H1 (cell line): ENCODE measurements around the gene OR56A5. TPM values are rescaled to one million over a fixed set of nuclear protein-coding genes. Genes with fewer than 3 reads are reported as not detected.

Experiments used
- ATF3 ChIP-seq: IDR thresholded peaks from 2 replicates; pipeline ENCODE4 v1.6.1; 2011; ENCODE audit warnings: low read depth, mild to moderate bottlenecking, low read length; ENCODE audit not compliant: insufficient read depth
- CHD1 ChIP-seq: IDR thresholded peaks from 2 replicates; pipeline ENCODE4 v1.6.1; 2012; ENCODE audit warnings: low read depth, low read length, improper control_type of control experiment
- CHD7 ChIP-seq: fragments of 300-600 bp; sonication (generic); IDR thresholded peaks from 2 replicates; pipeline ENCODE4 v1.7.1; 2012; ENCODE audit warnings: low read length, moderate library complexity, mild to moderate bottlenecking, inconsistent platforms; ENCODE audit not compliant: insufficient replicate concordance
- GTF2F1 ChIP-seq: IDR thresholded peaks from 2 replicates; pipeline ENCODE4 v1.6.1; 2012; ENCODE audit warnings: low read depth, low read length, improper control_type of control experiment, borderline replicate concordance
- JUN ChIP-seq: IDR thresholded peaks from 2 replicates; pipeline ENCODE4 v1.6.1; 2011; ENCODE audit warnings: low read depth, mild to moderate bottlenecking, improper control_type of control experiment, low read length
- SAP30 ChIP-seq: fragments of 300-600 bp; sonication (generic); IDR thresholded peaks from 2 replicates; pipeline ENCODE4 v1.7.1; 2012; ENCODE audit warnings: low read length, moderate library complexity, mild to moderate bottlenecking, inconsistent platforms; ENCODE audit not compliant: insufficient read depth, insufficient replicate concordance
- TEAD4 ChIP-seq: IDR thresholded peaks from 2 replicates; pipeline ENCODE4 v1.6.1; 2012; ENCODE audit warnings: low read depth, low read length, inconsistent platforms, mixed read lengths
- polyA plus RNA-seq, 7 experiments: library from polyadenylated mRNA; depleted of rRNA in 3 of 7; stranded (reverse) in 5 of 7; unstranded in 2 of 7; fragments of >200 nt in 5 of 7; fragments of 200-250 nt in 2 of 7; gene quantifications; 1 replicate in 5 of 7; 2 replicates in 1 of 7; 4 replicates in 1 of 7; pipeline versions ENCODE4 v1.2.1 to v1.2.3, GENCODE V29; 2011 to 2013; ENCODE audit warnings: missing spikeins in 2 of 7, mixed read lengths in 2 of 7
- total RNA-seq: library from RNA; stranded (reverse); fragmentation: NEBNext Ultra II Directional; extraction: Animal tissue kit (Norgen Biotek cat#: 25700); gene quantifications from 2 replicates; pipeline ENCODE4 v1.2.1, GENCODE V29; 2021

OR56A5 gene
- total and polyA plus RNA-seq, 2 of the 8 experiments (the other 6 are each of a cell fraction or from before 2014, with no cell fraction given), result 0.14 TPM; not detected in 1

DNA sequence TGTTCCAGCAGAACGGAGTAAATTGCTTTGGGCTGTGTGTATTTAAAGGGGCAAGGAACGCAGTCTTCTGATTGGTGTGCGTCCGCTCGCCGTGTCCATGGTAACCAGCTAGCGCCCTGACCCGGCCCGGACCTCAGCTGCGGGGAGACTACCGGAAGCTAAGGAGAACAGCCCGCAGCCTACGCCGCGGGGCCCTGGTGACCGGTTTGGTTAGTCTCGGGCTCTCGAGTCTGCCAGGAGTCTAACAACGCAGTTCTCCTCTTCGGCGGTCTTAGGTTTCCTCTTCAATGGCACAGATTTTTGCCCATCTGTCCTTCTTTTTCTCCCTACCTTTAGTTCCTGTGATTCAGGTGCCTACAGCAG lies 29.7 kb downstream of the OR56A5 start (continued):
- no peak for TF ChIP-seq CHD7
- no peak for TF ChIP-seq GTF2F1
- no peak for TF ChIP-seq JUN
- no peak for TF ChIP-seq TEAD4
- no peak for TF ChIP-seq ATF3
- no peak for TF ChIP-seq CHD1
- no peak for TF ChIP-seq SAP30
